Activated CD4-positive, alpha-beta T cell treated with anti-CD3 and anti-CD28 coated beads for 48 hours (primary cell): ENCODE results near the gene KCNMB1.

Experiments used
- DNase-seq: peaks from one replicate; pipeline ENCODE4 v3.0.0-alpha.2; 2020

Gene KCNMB1

GRCh38 chr5:170372971-170373370, 16.2 kb downstream of the KCNMB1 start:
- DNase-seq = no peak

GRCh38 chr5:170368586-170368985, 20.6 kb downstream of the KCNMB1 start:
- no peak for DNase-seq

- DNase-seq = no peak
Measured at GRCh38 chr5:170366276-170366675, 22.9 kb downstream of the KCNMB1 start.

GRCh38 chr5:170365831-170366230, 23.3 kb downstream of the KCNMB1 start:
- DNase-seq = no peak

- no peak for DNase-seq
Measured at GRCh38 chr5:170365011-170365410, 24.2 kb downstream of the KCNMB1 start.

- DNase-seq = no peak
Measured at GRCh38 chr5:170363671-170364070, 25.5 kb downstream of the KCNMB1 start.

- DNase-seq = no peak
Measured at GRCh38 chr5:170362656-170363055, 26.5 kb downstream of the KCNMB1 start.

- DNase-seq = no peak
Measured at GRCh38 chr5:170362102-170362501, 27.1 kb downstream of the KCNMB1 start.

GRCh38 chr5:170361616-170362015, 27.6 kb downstream of the KCNMB1 start:
- no peak for DNase-seq

GRCh38 chr5:170361116-170361515, 28.1 kb downstream of the KCNMB1 start:
- no peak for DNase-seq

GRCh38 chr5:170360709-170361108, 28.5 kb downstream of the KCNMB1 start:
- no peak for DNase-seq

- no peak for DNase-seq
Measured at GRCh38 chr5:170357955-170358444, 31.2 kb downstream of the KCNMB1 start.

GRCh38 chr5:170355601-170356098, 33.5 kb downstream of the KCNMB1 start:
- no peak for DNase-seq

- no peak for DNase-seq
Measured at GRCh38 chr5:170353961-170354360, 35.2 kb downstream of the KCNMB1 start.

- DNase-seq = no peak
Measured at GRCh38 chr5:170353011-170353761, 36.0 kb downstream of the KCNMB1 start.

GRCh38 chr5:170348137-170348633, 41.0 kb downstream of the KCNMB1 start:
- no peak for DNase-seq

- DNase-seq = no peak
Measured at GRCh38 chr5:170347022-170347567, 42.1 kb downstream of the KCNMB1 start.

- no peak for DNase-seq
Measured at GRCh38 chr5:170345971-170346370, 43.2 kb downstream of the KCNMB1 start.

GRCh38 chr5:170343177-170343576, 46.0 kb downstream of the KCNMB1 start:
- no peak for DNase-seq

GRCh38 chr5:170342153-170342725, 46.9 kb downstream of the KCNMB1 start:
- no peak for DNase-seq

GRCh38 chr5:170341545-170341944, 47.6 kb downstream of the KCNMB1 start:
- DNase-seq = no peak

GRCh38 chr5:170339780-170340167, 49.4 kb downstream of the KCNMB1 start:
- no peak for DNase-seq

- DNase-seq = peak; percentile 72
Measured at GRCh38 chr5:170338933-170339779, 50.0 kb downstream of the KCNMB1 start.
